ENCODE data around the gene SLC7A7.

SLC7A7 gene

DNA sequence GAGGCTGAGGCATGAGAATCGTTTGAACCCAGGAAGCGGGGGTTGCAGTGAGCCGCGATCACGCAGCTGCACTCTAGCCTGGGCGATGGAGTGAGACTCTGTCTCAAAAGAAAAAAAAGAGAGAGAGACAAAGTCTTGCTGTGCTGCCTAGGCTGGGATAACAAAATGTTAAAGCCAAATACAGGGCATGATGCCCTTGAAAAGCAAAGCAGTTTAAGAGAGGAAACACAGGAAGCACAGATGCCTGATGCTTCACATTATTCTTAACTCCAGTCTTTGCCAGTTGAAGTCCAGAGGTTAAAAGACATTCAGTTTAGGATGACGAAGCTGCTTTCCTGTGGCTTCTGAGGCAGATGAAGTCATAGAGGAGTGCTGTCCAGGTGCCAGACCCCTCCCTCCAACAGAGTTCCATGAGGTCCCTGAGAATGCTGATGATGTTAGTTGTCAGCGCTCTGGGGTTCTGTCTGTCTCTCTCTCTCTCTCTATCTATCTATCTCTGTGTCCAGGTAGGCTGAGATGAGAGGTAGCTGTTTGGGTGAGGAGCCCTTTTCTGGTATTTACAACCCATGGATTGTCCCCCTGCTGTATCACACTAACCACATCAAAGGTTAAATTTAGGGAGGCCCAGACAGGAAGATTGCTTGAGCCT is 9.6 kb upstream of the SLC7A7 start (continued):
- peak; percentile 32; the same call in 1 of the 2 replicates for TF ChIP-seq PATZ1 (tag by site-specific recombination; IDR thresholded peaks at IDR 0.05)
- TF ChIP-seq, protein P1, sequence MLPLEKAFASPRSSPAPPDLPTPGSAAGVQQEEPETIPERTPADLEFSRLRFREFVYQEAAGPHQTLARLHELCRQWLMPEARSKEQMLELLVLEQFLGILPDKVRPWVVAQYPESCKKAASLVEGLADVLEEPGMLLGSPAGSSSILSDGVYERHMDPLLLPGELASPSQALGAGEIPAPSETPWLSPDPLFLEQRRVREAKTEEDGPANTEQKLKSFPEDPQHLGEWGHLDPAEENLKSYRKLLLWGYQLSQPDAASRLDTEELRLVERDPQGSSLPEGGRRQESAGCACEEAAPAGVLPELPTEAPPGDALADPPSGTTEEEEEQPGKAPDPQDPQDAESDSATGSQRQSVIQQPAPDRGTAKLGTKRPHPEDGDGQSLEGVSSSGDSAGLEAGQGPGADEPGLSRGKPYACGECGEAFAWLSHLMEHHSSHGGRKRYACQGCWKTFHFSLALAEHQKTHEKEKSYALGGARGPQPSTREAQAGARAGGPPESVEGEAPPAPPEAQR (tag by site-specific recombination; IDR thresholded peaks at IDR 0.05) = no peak

DNA sequence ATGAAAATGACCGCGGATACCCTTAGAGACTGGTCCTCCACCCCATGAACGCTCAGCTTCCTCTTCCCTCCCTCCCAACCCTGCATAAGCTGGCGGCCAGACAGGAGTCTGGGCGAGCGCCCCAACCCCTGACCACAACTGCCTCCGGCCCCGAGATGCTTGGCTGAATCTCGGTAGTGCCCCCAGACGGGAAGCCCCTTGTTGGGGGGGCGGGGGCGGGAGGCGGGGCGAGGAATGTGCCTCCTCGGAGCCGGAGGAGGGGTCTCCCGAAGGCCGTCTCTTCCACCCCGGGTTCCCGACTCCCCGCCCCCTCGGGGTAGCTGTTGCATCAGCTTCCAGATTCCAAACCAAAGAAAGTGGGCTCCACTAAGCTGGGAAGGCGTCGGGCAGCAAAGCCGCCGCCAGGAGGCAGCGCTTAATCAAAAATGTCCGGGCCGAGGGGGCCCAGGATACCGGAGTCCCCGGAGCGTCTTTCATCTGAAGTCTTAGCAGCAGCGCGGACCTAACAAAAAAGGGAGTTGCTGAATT is 7.4 kb upstream of the SLC7A7 start:
- CTCF ChIA-PET = interaction anchor here (0.5 to 4.7 kb wide), 36 partner anchors 10 to 267 kb away, joined by 3 to 115 read pairs (median 4); partner anchors contain the start of genes AJUBA, CDH24 and RBM23
- Histone ChIP-seq H3K27ac (ENCODE audit: extremely low read depth, low read depth, low read length) (no peak overlapping the region), H3K9me3 (ENCODE audit: control insufficient read depth, insufficient read depth, low read depth, low read length) (no peaks in the 10 kb centered on the region), H3K36me3 (ENCODE audit: control insufficient read depth in 2 of 2, insufficient read depth in 1 of 2, low read length in 2 of 2) (no peaks in the 10 kb centered on the region), H3K4me3 (ENCODE audit: low read depth, low read length) (peak overlapping the region; percentile 15), H3K4me1 (ENCODE audit: control insufficient read depth, insufficient read depth, low read length) (peaks cover 2% of the 10 kb centered on the region; the same call in 1 of the 2 replicates)
- POLR2A ChIA-PET = interaction anchor here (0.6 to 1.9 kb wide), 7 partner anchors 14 to 171 kb away, joined by 3 to 6 read pairs (median 5); partner anchors contain the start of gene OXA1L
- TF ChIP-seq KLF9 (tag by site-specific recombination; IDR thresholded peaks at IDR 0.05; ENCODE audit: low read depth) = no peak
- no peak for TF ChIP-seq ZNF558 (tag by site-specific recombination; IDR thresholded peaks at IDR 0.05)
- no peak for TF ChIP-seq ZNF24 (tag by site-specific recombination; IDR thresholded peaks at IDR 0.05)
- no peak for TF ChIP-seq ZNF335 (tag by site-specific recombination; conservative IDR thresholded peaks at IDR 0.05)
- TF ChIP-seq REPIN1 (tag by site-specific recombination; IDR thresholded peaks at IDR 0.05; ENCODE audit: low read depth) = no peak
- TF ChIP-seq, protein P2, sequence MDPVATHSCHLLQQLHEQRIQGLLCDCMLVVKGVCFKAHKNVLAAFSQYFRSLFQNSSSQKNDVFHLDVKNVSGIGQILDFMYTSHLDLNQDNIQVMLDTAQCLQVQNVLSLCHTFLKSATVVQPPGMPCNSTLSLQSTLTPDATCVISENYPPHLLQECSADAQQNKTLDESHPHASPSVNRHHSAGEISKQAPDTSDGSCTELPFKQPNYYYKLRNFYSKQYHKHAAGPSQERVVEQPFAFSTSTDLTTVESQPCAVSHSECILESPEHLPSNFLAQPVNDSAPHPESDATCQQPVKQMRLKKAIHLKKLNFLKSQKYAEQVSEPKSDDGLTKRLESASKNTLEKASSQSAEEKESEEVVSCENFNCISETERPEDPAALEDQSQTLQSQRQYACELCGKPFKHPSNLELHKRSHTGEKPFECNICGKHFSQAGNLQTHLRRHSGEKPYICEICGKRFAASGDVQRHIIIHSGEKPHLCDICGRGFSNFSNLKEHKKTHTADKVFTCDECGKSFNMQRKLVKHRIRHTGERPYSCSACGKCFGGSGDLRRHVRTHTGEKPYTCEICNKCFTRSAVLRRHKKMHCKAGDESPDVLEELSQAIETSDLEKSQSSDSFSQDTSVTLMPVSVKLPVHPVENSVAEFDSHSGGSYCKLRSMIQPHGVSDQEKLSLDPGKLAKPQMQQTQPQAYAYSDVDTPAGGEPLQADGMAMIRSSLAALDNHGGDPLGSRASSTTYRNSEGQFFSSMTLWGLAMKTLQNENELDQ (tag by site-specific recombination; IDR thresholded peaks at IDR 0.05; ENCODE audit: low read depth) = no peak
- TF ChIP-seq ZNF529 (tag by site-specific recombination; IDR thresholded peaks at IDR 0.05; ENCODE audit: insufficient replicate concordance) = no peak
- TF ChIP-seq CTCF (tag by site-specific recombination; IDR thresholded peaks at IDR 0.05) = peak; percentile 68
- peak; percentile 61 for TF ChIP-seq ZNF654 (tag by site-specific recombination; IDR thresholded peaks at IDR 0.05; ENCODE audit: low read depth)
- TF ChIP-seq ZNF202 (tag by site-specific recombination; IDR thresholded peaks at IDR 0.05; ENCODE audit: borderline replicate concordance) = no peak
- TF ChIP-seq ZNF621 (tag by site-specific recombination; IDR thresholded peaks at IDR 0.05) = no peak
- peak; percentile 90 for TF ChIP-seq ZFP69B (tag by site-specific recombination; IDR thresholded peaks at IDR 0.05)
- no peak for TF ChIP-seq WT1 (tag by site-specific recombination; IDR thresholded peaks at IDR 0.05)
- TF ChIP-seq ZBTB8A (tag by site-specific recombination; IDR thresholded peaks at IDR 0.05) = peak; percentile 43
- TF ChIP-seq PATZ1 (tag by site-specific recombination; IDR thresholded peaks at IDR 0.05) = peak; percentile 72; the same call in 1 of the 2 replicates
- TF ChIP-seq, protein P3, sequence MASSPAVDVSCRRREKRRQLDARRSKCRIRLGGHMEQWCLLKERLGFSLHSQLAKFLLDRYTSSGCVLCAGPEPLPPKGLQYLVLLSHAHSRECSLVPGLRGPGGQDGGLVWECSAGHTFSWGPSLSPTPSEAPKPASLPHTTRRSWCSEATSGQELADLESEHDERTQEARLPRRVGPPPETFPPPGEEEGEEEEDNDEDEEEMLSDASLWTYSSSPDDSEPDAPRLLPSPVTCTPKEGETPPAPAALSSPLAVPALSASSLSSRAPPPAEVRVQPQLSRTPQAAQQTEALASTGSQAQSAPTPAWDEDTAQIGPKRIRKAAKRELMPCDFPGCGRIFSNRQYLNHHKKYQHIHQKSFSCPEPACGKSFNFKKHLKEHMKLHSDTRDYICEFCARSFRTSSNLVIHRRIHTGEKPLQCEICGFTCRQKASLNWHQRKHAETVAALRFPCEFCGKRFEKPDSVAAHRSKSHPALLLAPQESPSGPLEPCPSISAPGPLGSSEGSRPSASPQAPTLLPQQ (tag by site-specific recombination; IDR thresholded peaks at IDR 0.05) = peak; percentile 90
